ENCODE results near the gene CGB1. TPM values are rescaled to one million over a fixed set of nuclear protein-coding genes. Genes with fewer than 3 reads are reported as not detected.
A peak's percentile ranks its signal among the peaks of the same experiment; 100 is the strongest.

Gene CGB1
- total RNA-seq, 1 donor: not detected

DNA sequence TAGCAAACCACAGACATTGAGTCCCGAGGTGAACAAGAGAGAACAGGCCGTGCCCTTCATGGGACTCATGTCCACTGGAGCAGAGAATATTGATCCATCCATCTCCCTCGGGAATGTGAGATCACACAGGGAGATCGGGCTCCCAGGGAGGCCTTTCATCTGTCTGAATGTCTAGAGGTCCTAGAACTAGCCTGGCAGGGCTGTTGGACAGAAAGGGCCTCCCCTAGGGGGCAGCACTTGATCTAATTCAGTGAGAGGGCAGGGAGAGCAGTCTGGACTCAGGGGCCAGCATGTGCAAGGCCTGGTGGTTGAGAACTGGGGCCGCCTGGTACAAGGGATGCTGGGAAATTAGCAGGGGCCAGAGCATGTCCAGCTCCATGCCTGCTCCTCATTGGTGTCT is 38.7 kb downstream of the CGB1 start:
- no peak overlapping the region for H3K4me3 ChIP-seq (ENCODE audit: low read length)
- no peaks in the 10 kb centered on the region for H3K9me3 ChIP-seq (ENCODE audit: low read depth, low read length)
- H3K27me3 ChIP-seq (ENCODE audit: insufficient read depth, low read length): no peaks in the 10 kb centered on the region
- H3K4me1 ChIP-seq (ENCODE audit: insufficient read depth, low read length): peaks cover 13% of the 10 kb centered on the region

DNA sequence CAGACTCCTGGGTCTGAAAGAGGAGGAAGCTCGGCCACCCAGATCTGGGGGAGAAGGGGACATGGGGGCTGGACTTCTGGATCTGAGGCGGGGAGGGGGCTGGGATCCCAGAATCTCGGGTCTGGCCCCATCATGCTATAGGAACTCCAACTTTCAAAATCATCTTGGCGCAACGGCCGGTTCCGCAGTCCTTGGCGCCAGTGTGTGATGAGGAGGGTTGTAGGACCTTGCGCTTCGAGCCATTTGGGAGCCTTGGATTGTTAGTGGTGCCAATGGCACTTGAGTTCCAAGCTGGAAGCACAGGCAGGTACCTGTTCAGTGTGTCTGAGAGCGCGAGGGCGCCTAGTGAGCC is 42.7 kb downstream of the CGB1 start:
- H3K9me3 ChIP-seq (ENCODE audit: low read depth, low read length): no peaks in the 10 kb centered on the region
- H3K4me3 ChIP-seq (ENCODE audit: low read length): peak overlapping the region; percentile 90
- H3K4me1 ChIP-seq (ENCODE audit: insufficient read depth, low read length): peaks cover 32% of the 10 kb centered on the region

DNA sequence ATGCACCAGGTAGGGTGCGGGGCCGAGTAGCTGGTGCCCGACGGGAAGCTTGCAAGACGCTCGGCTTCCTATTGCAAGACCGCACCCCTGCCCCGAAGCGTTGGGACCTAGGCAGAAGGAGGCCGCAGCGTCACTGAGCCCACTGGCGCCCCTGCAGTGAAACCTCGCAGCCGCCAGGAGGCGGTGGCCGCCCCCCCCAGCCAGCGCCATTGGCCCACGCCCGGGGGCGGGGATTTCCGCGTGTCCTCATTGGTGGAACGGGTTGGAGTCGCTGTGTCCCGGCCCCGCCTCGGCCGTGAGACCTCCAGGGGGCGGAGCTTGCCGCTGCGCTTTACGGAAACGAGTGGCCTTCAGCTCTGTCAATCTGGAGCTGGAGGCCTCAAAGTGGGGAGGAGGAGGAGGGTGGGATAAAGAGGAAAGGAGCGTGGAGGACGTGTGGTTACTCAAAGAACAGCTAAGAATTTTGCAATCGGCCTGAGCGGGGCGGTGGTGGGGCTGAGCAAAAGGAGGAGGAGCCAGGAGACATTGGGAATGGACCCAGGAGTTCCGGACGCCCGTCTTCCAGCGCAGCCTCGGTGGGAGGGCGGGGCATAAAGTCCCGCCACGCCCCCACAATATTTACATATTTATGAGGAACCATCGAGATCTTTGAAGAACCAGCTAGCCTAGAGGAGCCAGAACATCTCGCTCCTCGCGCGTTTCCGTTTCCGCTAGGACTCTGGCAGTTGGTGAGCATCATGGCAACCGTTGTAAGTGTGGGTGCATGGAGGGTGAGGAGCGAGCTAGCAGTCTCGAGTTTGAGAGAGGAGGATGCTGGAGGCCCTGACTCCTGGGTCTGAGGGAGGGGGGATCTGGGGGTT is 43.3 kb downstream of the CGB1 start, which contains the start of the genes GYS1 and RUVBL2:
GYS1 (minus strand) TSS at position 135 of the 860 bp plus-strand sequence. CDS start 197 bp downstream, outside the sequence.
RUVBL2 (plus strand) TSS at position 713 of the 860 bp plus-strand sequence; CDS start at position 738, 25 bp downstream.
- Histone ChIP-seq H3K4me3 (ENCODE audit: low read length) (peak within 1 kb of the TSS; percentile 90), H3K4me1 (ENCODE audit: insufficient read depth, low read length) (peaks cover 32% of the 10 kb centered on the region), H3K9me3 (ENCODE audit: low read depth, low read length) (no peaks in the 10 kb centered on the region)

More for the DNA sequence above, 42.7 kb downstream of the CGB1 start:
- H3K27me3 ChIP-seq (ENCODE audit: insufficient read depth, low read length): no peaks in the 10 kb centered on the region

DNA sequence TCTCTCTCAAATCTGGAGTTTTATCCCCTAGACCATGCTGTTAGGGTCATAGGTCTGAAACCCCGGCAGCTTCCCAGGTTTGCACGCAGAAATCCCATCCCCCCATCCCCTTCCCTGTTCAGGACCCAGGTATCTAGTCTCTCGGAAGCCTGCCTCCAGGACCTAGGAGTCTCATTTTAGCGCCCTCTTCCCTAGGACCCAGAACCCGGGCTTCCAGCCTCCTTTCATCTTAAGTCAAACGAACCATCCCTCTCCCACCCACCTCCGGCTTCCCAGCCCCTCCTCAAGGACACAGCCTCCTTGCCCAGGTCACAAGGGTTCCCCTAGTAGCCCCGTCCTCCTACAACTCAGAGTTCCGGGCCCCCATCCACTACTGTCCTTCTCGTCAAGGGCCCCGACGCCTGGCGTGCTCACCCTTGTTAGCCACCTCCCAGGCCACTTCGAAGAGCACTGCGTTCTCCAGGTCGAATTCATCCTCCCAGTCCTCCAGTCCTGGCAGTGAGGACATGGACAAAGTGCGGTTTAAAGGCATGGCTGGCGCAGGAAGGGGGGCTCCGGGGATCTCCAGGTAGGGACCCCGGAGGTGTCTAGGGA is 44.0 kb downstream of the CGB1 start:
- no peaks in the 10 kb centered on the region for H3K9me3 ChIP-seq (ENCODE audit: low read depth, low read length)
- peaks cover 32% of the 10 kb centered on the region for H3K4me1 ChIP-seq (ENCODE audit: insufficient read depth, low read length)
- H3K4me3 ChIP-seq (ENCODE audit: low read length): peak overlapping the region; percentile 90
- H3K27me3 ChIP-seq (ENCODE audit: insufficient read depth, low read length): no peaks in the 10 kb centered on the region

More for the DNA sequence above, 43.3 kb downstream of the CGB1 start, which contains the start of the genes GYS1 and RUVBL2:
- H3K27me3 ChIP-seq (ENCODE audit: insufficient read depth, low read length): no peaks in the 10 kb centered on the region

DNA sequence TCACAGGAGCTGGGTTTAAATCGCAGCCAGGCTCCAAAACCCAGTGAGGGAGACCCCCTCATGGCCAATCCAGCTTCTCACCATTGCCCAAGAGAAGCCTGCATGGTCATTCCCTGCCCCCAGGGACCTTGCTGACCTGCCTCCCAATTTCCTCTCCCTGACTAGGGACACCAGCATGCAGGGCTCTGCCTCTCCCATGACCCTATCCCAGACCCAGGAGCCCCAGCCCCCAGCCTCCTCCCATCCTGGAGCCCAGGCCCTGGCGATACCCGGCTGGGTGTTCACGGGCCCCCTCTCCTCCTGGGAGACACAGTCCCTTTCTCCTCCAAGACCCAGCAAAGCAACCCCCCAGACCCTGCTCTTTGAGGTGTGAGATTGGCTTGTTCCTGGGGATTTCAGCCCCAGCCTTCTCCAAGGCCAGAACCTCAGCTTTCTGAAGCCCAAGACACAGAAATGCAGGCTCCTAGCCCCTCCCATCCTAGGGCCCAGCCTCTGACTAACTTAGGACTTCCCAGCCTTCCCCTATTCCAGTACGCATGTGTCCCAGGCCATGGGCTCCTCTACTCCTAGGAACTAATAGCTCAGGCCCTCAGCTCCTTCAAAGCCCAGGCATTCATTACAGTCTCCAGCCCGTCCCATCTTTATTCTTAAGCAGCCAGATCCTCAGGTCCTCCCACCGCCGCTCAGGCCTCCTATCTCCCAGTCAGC is 44.7 kb downstream of the CGB1 start:
- peak overlapping the region; percentile 90 for H3K4me3 ChIP-seq (ENCODE audit: low read length)
- H3K9me3 ChIP-seq (ENCODE audit: low read depth, low read length): no peaks in the 10 kb centered on the region
- H3K27me3 ChIP-seq (ENCODE audit: insufficient read depth, low read length): no peaks in the 10 kb centered on the region
- peaks cover 32% of the 10 kb centered on the region for H3K4me1 ChIP-seq (ENCODE audit: insufficient read depth, low read length)

DNA sequence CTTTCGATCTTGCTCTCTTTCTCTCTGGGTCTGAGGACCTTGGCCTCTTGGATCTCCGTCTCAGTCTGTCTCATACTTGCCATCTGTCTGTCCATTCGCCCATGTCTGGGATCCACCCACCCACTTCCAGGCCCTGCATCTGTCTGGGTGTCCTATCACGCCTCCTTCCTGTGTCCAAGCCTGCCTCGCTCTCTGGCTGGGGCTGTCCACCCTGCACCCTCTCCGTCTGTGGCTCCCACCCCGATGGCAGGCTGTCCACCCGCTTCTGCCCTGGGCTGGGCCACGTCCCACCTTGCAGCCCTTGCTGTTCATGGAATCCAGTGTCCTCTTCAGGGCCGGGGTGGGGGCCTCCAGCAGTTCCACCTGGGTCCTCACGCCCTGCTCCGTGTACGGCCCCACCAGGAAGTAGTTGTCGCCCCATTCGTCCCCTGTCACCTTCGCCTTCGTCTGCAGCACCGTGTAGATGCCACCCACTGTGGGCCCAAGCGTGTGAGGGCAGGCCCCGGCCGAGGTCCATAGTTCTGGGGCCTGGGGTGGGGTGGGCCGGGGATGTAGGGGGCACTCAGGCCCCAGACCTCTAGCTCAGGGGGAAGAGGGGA is 45.6 kb downstream of the CGB1 start:
- Histone ChIP-seq H3K9me3 (ENCODE audit: low read depth, low read length) (no peaks in the 10 kb centered on the region), H3K27me3 (ENCODE audit: insufficient read depth, low read length) (no peaks in the 10 kb centered on the region), H3K4me1 (ENCODE audit: insufficient read depth, low read length) (peaks cover 32% of the 10 kb centered on the region), H3K4me3 (ENCODE audit: low read length) (no peak overlapping the region)

DNA sequence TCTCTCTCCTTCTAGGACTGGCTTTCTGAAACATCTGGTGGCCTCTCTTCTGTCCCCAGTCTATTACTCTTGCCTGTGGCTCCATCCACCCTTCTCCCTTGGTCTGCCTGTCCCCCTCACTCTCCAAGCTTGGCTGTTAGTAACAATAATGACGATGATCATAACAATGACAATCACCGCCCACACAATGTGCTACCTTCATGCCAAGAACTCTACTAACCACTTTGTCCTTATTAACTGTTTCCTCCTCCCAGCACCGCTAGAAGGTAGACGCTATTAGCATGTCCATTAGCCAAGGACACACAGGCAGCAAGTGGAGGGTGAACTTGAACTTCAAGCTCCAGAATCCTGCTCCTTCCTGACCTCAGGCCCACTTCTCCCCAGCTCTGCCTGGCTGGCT is 46.3 kb downstream of the CGB1 start:
- Histone ChIP-seq H3K27me3 (ENCODE audit: insufficient read depth, low read length) (no peaks in the 10 kb centered on the region), H3K9me3 (ENCODE audit: low read depth, low read length) (no peaks in the 10 kb centered on the region), H3K4me3 (ENCODE audit: low read length) (no peak overlapping the region), H3K4me1 (ENCODE audit: insufficient read depth, low read length) (peaks cover 32% of the 10 kb centered on the region)

DNA sequence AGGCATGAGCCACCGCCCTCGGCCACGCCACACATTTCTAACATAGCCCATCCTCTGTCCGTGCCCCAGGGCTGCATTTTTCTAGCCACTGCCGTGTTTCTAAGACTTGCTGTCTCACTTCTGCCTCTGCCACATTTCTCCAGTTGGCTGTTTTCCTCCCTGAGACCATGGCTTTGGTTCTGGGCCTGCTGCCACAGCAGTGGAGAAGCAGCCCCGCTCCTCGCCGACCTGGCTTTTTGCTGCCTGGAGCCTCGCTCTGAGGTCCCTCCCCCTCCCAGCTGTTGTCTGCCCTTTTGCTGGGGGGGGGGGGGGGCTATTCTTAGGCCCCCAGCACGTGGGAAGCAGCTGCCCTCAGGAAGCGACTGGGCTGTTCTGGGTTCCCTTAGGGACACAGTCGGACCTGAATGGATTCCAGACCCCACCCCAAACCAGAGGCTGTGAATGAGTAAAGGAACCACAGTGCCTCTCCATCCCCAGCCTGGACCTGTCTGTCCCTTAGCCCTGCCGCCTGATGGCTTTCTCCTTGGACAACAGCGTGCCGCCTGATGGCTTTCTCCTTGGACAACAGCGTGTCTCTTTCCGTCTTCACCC is 46.9 kb downstream of the CGB1 start:
- peaks cover 28% of the 10 kb centered on the region for H3K4me1 ChIP-seq (ENCODE audit: insufficient read depth, low read length)
- no peaks in the 10 kb centered on the region for H3K27me3 ChIP-seq (ENCODE audit: insufficient read depth, low read length)
- no peaks in the 10 kb centered on the region for H3K9me3 ChIP-seq (ENCODE audit: low read depth, low read length)

DNA sequence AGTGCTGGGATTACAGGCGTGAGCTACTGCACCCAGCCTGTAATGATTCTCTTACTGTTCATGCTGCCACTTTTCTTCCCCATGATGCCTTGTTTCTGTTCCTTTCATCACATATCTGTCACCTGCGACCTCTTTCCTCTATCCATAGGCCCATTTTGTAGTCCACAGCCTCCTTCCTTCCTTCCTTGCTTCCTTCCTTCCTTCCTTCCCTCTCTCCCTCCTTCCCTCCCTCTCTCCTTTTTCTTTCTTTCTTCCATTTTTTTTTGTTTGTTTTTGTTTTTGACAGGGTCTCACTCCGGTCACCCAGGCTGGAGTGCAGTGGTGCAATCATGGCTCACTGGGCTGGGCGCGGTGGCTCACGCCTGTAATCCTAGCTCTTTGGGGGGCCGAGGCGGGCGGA is 47.8 kb downstream of the CGB1 start:
- peaks cover 19% of the 10 kb centered on the region for H3K4me1 ChIP-seq (ENCODE audit: insufficient read depth, low read length)
- no peaks in the 10 kb centered on the region for H3K9me3 ChIP-seq (ENCODE audit: low read depth, low read length)

More for the DNA sequence above, 46.9 kb downstream of the CGB1 start:
- no peak overlapping the region for H3K4me3 ChIP-seq (ENCODE audit: low read length)

DNA sequence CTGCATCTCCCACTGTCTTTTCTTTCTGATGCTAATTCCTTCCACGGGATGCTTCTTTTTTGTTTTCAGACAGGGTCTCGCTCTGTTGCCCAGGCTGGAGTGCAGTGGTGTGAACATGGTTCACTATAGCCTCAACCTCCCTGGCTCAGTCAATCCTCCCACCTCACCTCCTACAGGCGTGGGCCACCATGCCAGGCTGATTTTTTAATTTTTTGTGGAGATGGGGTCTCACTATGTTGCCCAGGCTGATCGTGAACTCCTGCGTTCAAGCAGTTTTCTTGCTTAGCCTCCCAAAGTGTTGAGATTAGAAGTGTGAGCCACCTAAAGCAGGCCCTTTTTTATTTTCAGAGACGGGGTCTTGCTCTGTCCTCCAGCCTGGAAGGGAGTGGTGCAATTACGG is 48.4 kb downstream of the CGB1 start:
- peaks cover 19% of the 10 kb centered on the region for H3K4me1 ChIP-seq (ENCODE audit: insufficient read depth, low read length)
- H3K9me3 ChIP-seq (ENCODE audit: low read depth, low read length): no peaks in the 10 kb centered on the region
- no peaks in the 10 kb centered on the region for H3K27me3 ChIP-seq (ENCODE audit: insufficient read depth, low read length)
- H3K4me3 ChIP-seq (ENCODE audit: low read length): no peak overlapping the region

More for the DNA sequence above, 47.8 kb downstream of the CGB1 start:
- no peak overlapping the region for H3K4me3 ChIP-seq (ENCODE audit: low read length)
- H3K27me3 ChIP-seq (ENCODE audit: insufficient read depth, low read length): no peaks in the 10 kb centered on the region

DNA sequence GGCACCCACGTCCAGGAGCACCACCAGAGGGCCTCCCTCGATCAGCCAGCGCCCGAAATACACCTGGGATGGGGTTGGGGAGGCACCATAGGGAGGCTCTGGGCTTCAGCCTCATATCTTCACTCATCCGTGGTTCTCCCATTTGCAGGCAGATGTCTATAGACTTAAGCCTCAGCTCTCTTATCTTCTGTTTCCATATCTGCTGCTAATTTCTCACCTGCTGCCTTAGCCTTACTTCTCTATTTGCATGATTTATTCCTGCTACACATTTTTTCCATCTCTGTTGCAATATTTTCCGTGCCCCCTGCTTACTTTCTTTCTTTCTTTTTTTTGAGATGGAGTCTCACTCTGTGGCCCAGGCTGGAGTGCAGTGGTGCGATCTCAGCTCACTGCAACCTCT is 49.4 kb downstream of the CGB1 start:
- Histone ChIP-seq H3K27me3 (ENCODE audit: insufficient read depth, low read length) (no peaks in the 10 kb centered on the region), H3K4me1 (ENCODE audit: insufficient read depth, low read length) (peaks cover 14% of the 10 kb centered on the region), H3K4me3 (ENCODE audit: low read length) (no peak overlapping the region), H3K9me3 (ENCODE audit: low read depth, low read length) (no peaks in the 10 kb centered on the region)

DNA sequence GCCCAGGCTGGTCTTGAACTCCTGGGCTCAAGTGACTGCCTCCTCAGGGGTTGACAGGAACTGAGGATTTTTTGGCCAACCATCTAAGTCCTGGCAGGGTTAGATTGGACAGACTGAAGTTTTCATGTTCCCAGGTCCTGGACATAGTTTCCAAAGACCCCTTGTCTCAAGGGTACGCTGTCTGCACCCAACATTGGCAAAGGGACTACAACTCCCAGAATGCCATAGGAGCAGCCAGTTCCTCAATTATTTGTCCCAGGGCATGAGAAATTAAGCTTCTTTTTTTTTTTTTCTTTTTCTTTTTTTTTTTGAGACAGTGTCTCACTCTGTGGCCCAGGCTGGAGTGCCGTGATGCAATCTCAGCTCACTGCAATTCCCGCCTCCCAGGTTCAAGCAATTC is 50.5 kb downstream of the CGB1 start:
- Histone ChIP-seq H3K9me3 (ENCODE audit: low read depth, low read length) (no peaks in the 10 kb centered on the region), H3K4me3 (ENCODE audit: low read length) (no peak overlapping the region), H3K27me3 (ENCODE audit: insufficient read depth, low read length) (no peaks in the 10 kb centered on the region)

DNA sequence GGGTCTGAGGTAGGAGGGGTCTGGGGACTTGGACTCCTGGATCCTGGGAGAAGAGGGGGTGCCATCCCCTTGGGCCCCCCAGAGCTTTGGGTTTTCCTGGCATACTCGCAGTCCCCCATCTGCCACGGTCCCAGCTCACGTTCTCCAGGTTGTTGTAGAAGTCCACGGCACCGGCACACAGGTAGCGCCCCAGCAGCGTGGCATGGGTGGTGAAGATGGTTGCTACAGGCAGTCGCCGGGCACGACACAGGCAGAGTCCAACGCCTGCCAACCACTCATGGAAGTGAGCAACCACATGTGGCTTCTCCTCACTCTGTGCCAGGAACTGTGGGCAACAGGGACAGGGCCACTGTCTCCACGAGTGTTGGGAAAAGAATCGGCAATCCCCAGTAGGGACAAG is 51.0 kb downstream of the CGB1 start:
- H3K4me1 ChIP-seq (ENCODE audit: insufficient read depth, low read length): no peaks in the 10 kb centered on the region
- H3K27me3 ChIP-seq (ENCODE audit: insufficient read depth, low read length): no peaks in the 10 kb centered on the region
- no peaks in the 10 kb centered on the region for H3K9me3 ChIP-seq (ENCODE audit: low read depth, low read length)
- no peak overlapping the region for H3K4me3 ChIP-seq (ENCODE audit: low read length)

More for the DNA sequence above, 50.5 kb downstream of the CGB1 start:
- peaks cover 4% of the 10 kb centered on the region for H3K4me1 ChIP-seq (ENCODE audit: insufficient read depth, low read length)

All from mononuclear cell (primary cell).